Esophagus mucosa (tissue), 1 donor: ENCODE data around the gene N4BP3. TPM values are rescaled to one million over a fixed set of nuclear protein-coding genes. Genes with fewer than 3 reads are reported as not detected.
"Not testable (repeated sequence)": the region's sequence is repeated elsewhere in the genome, so short reads cannot be mapped to it uniquely, and the experiment has no call there.

Experiments used
- ATAC-seq: fragments of 200-7000 bp; cut with Tn5 transposase; one replicate; pipeline ENCODE4 v1.9.1; 2020
- total RNA-seq: library from RNA; stranded (reverse); gene quantifications from one replicate; pipeline ENCODE4 v1.2.4, GENCODE V29; 2023
- donor health status: DM: yes; HTN: yes; CAD: no.

Gene N4BP3
- total RNA-seq, 1 donor from 2014 or later, result 16.5 TPM

DNA sequence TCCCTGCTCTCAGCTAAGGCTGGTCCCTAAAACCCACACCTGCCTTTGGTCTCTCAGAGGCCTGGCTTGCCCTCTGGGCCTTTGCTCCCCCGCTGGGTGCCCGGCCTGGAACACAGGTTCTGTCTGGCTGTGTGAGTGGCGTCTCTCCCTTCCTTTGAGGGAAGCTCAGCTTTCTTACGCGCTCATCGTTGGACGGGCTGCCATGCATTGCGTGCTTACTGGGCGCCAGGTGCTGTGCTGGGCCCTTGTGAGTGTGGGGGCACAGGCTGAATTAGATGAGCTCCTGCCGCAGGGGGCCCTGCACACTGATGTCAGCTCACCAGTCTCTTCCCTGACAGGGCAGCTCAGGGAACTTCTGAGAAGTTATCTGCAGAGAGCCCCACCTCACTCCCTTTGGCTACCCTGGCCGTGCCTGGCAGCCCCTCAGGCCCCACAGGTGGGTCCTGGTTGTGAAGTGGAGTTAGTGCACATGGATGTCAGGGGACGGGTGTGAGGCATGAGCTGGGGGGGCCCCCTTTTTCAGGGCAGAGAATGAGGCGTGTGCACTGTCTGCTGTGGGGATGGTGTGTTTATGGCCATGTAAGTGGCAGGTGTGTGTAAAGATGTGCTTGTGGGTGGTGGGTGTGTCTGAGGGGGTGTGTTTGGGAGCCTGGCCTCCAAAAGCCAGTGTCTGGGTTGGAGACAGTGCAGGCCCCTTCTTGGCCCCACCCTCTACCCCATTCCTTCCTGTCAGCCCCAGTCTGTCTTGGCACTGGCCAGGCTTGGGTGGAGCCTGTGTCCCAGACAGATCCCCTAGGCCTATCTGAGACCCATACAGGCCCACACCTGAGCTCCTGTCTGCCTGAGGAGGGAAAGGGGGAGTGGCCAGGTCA lies 10.0 kb downstream of the N4BP3 start:
- peak; percentile 85 for ATAC-seq

DNA sequence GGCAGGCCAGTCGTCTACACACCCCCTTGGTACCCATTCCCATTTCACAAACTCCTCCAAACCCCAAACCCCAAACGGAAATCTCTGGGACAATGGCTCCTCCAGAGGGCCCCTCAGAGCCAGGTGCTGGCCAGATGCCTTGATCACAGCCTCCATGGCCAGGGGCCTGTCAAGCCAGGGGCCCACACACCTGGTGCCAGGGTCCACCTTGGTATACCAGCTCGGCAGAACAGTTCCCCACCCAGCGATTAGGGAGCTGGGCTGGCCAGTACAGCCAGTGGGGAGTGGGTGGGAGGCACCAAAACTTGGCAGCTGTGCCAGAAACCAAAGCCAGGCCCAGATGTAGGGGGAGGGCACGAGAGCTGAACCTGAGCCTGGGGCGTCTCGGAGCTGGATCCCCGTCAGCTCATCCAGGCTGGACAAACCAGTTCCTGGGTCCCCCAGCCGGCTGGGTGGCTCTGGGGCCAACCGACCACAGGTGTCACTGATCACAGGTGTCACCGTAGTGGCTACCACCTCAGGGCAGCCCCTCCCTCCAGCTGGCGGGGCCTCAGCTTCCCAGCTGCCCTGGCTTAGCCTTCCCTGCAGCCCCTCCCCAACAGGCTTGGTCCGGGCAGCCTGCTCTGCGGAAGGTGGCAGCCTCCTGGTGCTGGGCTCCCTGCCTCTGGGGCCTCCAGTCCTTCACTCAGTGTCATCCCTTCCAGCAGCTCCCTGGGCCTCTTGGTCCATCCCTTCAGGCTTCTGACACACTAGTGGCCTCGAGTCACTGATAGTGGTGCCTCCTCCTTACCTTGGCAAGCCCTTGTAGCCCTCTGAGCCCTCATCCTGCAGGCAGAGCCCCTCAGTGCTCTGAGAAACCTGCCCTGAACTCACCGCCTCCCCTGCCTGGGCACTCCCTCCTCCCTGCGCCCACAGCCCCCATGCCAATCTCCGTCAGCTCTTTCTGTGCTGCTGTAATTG lies 10.9 kb downstream of the N4BP3 start:
- peak; percentile 83 for ATAC-seq

DNA sequence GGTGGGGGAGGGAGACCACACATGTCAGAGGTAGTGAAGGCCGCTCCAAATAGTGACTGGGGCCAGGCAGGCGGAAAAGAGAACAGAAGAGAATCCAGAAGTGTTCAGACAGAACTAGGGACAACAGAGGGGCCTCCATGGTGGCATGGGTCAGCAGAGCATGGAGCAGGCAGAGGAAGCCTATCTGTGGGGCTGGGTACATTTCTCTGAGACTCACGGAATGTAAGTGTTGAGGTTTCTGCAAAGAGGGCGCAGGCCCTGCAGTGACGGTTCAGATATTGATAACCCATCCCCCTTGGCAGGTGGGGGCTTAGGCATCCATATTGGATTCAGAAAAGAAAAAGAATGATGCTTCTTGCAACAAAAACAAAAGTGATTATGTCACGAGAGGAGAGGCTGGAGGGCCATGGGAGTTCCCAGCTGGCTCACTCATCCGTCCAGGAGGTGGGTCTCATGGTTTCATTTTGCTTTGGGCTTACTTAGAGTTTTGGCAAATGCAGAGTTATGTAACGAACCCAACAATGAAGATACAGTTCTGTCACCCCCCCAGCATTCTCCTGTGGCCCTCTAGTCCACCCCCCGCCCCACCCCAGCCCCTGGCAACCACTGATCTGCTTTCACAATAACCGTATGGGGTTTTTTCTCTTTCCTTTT lies 12.0 kb downstream of the N4BP3 start:
- no peak for ATAC-seq

DNA sequence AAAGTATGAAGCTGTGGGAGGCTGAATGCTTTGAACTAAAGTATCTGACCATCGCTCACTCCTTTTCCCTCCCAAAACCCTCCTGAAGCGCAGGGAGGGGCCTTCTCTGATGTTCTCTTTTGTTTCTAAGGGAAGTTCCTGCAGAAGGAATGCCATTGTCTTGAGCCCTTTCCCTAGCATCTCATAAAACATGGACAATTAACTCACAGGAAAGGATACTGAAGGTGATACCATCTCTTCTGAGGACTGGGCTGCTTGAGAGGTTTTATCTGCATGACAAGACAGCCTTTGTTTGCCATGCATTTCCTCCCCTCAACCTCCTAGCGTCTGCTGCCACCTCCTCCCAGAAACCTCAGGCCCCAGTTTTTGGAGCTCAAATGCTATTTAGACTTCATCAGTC lies 13.2 kb downstream of the N4BP3 start:
- no peak for ATAC-seq

DNA sequence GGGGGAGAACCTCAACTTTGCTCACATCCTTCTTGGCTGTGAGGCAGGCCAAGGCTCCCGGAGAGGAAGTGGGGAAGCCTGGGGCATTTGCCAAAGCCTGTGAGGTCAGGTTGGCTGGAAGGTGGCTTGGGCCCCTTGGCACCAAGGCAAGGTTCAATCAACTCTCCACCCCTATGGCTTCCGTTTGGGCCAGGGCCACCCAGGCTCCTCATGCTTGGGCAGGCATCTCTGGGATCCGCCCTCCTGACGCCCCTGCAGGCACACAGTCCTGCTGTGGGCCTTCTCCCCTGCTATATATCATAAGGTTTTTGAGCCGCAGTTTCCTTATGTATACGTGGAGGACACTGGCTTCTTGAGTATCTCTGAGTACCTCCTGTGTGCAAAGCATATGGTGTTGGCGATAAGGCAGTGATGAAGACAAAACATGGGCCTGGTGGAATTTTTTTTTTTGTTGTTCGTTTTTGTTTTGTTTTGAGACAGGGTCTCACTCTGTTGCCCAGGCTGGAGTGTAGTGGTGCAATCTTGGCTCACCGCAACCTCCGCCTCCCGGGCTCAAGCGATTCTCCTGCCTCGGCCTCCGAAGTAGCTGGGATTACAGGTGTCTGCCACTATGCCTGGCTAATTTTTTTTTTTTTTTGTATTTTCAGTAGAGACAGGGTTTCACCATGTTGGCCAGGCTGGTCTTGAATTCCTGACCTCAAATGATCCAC lies 14.1 kb downstream of the N4BP3 start:
- ATAC-seq, result not testable (repeated sequence)

DNA sequence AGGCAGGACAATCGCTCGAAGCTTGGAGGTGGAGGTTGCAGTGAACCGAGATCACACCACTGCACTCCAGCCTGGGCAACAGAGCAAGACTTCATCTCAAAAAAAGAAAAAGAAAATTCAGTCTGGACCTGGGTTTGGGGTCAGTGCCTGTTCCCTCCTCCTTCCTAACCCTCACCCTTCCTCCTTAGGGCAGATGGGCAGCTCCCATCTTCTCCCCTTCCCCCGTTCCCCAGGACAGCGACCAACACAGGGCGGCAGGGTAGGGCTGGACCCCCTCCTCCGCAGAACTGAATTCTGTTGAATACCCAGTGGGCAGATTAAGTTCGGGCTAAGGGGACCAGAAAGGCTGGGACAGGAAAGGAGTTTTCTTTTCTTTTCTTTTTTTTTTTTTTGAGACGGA lies 16.0 kb downstream of the N4BP3 start:
- no peak for ATAC-seq

DNA sequence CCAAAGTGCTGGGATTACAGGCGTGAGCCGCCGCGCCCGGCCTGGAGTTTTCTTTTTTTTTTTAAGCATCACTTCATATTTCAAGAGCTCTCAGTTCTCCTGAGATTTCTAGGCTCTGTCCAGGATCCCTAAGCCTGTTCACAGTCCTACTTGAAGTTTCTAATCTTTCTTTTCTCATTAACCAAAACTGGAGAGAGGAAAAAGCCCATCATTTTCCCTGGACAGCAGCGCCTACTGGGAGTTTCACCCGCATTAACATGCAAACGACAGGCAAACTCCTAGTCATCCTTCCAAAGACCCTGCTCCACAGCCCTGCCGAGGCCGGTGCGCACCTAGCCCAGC lies 16.9 kb downstream of the N4BP3 start:
- not testable (repeated sequence) for ATAC-seq

DNA sequence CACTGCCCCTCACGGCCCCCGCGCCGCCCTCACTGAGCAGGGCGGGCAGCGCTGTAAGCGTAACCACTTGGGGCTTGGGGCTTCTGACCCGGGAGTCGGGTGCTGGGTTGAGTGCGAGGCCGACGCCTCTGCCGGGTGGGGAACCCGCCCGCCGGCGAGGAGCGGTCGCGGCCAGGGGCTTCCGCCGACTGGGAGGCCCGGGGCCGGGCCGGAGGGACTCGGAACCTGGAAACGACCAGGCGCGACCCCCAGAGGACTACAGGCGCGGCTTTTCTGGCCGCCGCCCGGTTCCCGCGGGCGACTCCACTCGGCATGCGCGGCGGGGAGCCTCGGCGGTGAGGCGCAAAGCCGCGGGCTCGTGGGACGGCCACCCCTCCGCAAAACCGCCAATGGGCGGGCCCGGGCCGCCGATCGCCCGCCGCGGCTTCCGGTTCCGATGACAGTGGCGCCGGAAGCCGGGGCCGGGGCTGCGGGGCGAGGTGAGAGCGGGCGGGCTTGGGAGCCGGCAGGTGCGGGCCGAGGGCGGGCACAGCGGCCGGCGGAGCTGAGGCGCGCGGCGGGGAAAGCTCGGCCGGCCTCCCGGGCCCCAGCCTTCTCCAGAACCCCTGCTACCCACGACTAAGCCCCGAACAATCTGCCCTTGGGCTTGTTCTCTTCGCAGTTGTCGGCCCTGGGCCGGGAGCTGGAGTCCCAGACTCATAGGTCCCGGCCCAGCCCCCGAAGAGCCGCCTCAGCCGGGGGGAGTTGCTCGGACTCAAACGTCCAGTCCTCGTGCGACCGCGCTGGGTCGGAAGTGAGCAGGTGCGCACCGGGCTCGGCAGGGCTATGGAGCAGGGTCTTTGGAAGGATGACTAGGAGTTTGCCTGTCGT lies 17.5 kb downstream of the N4BP3 start, which contains the start of gene RMND5B:
Gene RMND5B (plus strand): TSS at position 439 of the 870 bp plus-strand sequence. CDS start 7,106 bp downstream, outside the sequence.
- peak; percentile 89 for ATAC-seq

DNA sequence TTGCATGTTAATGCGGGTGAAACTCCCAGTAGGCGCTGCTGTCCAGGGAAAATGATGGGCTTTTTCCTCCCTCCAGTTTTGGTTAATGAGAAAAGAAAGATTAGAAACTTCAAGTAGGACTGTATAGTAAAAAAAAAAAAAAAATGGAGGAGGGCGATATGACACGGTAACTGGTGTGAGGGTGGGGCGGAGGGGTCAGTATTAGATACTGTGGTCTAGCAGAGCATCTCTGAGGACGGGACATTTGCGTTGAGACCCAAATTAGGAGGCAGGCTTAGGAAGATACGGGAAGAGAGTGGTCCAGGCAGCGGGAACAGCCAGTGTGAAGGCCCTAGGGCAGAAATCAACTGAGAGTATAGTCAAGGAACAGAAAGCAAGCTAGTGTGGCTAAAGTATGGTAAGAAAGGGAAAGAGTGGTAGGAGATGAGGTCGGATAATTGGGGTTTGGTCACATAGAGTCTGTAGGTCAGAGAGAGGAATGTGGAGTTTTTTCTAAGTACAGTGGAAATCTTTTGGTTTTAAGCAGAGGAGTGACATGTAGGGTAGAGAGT lies 18.2 kb downstream of the N4BP3 start:
- ATAC-seq, result peak; percentile 2

DNA sequence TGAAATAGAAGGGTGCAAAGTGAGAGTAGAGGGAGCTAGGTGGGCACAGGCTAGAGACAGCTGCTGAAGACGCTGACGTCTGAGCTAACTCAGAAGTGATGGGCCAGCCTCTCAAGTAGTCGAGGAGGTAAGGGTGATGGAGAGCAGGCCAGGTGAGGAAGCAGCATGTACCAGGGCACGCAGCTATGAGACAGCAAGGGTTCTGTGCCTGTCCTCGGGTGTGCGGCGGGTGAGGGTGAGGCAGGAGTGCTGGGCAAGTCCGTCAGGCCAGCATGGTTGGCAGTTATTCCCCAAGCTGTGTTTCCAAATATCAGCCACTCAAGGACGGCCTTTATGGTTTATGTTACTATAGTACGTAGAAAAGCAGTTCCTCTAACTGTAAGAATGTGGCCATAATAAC lies 23.7 kb downstream of the N4BP3 start:
- no peak for ATAC-seq

DNA sequence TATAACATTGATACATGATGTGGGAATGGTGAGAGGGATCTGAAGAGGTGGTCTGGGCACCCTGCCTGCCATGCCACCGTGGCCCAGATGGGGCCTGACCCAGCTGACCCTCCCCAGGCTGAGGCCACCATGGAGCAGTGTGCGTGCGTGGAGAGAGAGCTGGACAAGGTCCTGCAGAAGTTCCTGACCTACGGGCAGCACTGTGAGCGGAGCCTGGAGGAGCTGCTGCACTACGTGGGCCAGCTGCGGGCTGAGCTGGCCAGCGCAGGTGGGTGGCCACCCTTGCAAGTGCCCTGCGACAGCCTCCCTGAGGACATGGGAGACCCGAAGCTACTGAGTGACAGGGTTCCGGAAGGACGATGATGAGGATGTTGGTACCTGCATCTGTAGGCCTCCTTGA lies 24.7 kb downstream of the N4BP3 start:
- ATAC-seq, result peak; percentile 25

DNA sequence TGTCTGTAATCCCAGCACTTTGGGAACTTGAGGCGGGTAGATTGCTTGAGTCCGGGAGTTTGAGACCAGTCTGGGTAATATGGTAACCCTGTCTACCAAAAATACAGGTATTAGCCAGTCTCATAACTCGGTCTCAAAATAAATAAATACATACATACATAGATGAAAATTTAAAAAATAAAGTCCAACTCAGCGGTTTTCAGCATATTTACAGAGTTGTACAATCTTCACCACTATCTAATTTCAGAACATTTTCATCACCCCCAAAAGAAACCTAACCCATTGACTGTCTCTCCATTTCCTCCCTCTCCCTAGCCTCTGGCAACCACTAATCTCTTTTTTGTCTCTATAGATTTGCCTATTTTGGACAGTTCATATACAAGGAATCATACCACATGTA lies 28.2 kb downstream of the N4BP3 start:
- ATAC-seq, result no peak

DNA sequence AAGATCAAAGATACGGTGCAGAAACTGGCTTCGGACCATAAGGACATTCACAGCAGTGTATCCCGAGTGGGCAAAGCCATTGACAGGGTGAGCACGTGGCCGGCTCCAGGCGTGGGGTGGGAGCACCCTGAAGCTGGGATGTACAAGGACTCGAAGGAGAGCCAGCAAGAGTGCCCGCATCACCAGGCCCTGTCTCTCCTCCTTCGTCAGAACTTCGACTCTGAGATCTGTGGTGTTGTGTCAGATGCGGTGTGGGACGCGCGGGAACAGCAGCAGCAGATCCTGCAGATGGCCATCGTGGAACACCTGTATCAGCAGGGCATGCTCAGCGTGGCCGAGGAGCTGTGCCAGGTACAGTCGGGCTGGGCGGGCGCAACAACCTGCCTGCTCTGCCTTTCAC lies 29.3 kb downstream of the N4BP3 start:
- ATAC-seq, result no peak

DNA sequence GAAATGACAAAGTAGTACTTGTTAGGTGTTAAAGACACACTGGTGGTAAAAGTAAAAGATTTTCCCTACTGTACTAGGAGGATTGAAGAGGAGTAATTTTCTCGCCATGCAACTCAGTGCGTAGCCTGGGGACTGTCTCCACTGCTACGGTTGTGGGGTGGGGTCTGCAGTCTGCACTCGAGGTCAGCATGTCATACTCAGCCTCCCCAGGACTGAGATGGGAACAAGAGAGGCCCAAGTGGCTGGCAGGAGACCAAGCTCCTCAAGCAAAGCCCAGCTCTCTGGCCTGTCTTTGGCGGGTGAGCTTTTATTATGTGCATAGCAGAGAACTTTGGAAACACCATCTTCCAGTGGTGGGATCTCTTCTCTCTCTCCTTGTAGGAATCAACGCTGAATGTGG lies 29.9 kb downstream of the N4BP3 start:
- ATAC-seq, result no peak

DNA sequence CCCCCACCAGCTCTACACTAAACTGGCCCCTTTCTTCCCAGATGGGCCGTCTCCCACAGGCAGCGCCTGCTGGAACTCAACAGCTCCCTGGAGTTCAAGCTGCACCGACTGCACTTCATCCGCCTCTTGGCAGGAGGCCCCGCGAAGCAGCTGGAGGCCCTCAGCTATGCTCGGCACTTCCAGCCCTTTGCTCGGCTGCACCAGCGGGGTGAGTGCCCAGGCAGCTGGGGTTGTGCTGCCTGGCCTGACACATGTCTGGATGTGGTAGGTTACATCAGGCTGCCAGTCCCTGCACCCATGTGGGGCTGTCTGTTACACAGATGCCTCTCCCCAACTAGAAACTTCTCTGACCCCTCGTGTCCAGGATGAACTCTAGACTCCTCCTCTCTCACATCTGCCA lies 30.6 kb downstream of the N4BP3 start:
- no peak for ATAC-seq

DNA sequence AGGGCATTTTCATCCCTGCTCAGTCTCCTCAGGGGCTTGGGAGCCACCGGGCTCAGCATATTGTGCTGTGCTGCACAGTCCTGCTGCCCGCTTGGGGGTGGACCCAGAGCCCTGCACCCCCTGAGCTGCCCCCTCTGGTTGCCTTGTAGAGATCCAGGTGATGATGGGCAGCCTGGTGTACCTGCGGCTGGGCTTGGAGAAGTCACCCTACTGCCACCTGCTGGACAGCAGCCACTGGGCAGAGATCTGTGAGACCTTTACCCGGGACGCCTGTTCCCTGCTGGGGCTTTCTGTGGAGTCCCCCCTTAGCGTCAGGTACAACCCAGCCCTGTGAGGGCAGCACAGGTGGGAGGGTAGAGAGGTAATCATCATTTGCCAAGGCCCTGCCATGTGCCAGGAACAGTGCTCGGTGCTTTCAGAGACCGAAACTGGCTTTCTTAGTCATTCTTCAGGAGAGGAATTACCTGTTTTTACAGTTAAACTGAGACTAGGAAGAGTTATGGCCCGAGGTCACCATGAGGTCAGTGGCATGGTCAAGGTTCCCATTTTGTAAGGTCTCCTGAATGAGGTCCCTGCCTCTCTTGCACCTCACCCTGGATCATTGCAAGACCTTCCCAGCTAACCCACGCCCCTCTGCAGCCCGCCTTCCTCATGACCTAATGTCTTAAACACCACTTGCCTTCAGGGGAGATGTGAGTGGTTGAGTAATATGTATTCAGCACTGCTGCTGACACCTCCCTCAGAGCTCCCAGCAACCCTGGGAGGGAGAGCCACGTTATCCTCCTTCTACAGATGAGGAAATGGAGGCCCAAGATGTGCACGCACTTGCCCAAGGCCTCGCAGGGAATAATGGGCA lies 32.9 kb downstream of the N4BP3 start:
- peak; percentile 87 for ATAC-seq

DNA sequence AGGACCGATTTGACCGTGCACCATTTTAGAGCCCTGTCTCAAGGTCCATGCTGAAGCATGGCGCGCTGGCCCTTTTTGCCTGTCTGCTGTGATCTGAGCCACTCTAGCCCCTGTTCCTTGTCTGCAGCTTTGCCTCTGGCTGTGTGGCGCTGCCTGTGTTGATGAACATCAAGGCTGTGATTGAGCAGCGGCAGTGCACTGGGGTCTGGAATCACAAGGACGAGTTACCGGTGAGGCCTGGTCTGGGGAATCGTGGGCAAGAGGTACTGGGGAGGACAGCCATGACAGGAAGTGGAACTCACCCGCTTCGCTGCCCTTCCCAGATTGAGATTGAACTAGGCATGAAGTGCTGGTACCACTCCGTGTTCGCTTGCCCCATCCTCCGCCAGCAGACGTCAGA lies 34.1 kb downstream of the N4BP3 start:
- no peak for ATAC-seq

DNA sequence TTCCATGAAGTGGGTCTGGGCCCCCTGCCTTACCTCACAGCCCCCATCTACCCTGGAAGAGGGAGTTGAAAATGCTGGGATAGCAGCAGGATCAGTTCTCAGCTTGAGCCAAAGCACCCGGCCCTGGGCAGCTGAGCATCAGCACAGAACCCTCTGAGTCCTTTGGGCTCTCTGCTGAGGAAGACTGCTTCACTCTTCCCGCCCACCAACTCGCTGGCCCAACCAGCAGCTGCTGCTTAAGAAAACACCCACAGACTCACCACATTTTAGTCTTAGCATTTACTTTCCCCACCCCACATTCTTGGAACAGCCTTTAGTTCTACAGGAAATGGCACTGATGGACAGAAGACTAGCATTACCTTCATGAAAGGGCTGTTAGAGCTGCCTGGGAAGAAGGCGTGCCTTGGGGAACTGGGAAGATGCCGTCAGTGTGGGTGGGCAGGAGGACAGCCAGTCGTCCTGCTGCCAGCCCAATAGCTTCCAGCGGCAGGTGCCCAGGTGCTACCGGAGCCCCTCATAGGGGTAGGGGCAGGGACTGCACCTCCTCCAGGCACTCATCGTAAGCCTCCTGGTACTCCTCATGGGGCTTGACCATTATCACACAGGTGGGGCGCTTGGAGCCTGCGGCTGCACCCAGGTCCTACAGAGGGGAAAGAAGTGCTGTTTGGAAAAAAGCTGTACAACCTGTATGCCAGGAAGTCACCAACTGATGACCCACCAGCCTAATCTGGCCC lies 36.0 kb downstream of the N4BP3 start:
- ATAC-seq, result no peak
